Lower leg skin (tissue), 4 donors: ENCODE results near the gene INO80B. TPM values are rescaled to one million over a fixed set of nuclear protein-coding genes. Genes with fewer than 3 reads are reported as not detected.

Experiments
- DNase-seq, 2 donors: peaks; one replicate each; pipeline ENCODE4 v3.0.0-alpha.2; 2019; ENCODE audit warnings: low spot score in 2 of 2
- H3K4me3 ChIP-seq: fragments of 200-600 bp; sonication (generic); 2 replicates; pipeline ENCODE4 v1.5.1; 2017; ENCODE audit warnings: mild to moderate bottlenecking, low read depth; ENCODE audit not compliant: poor library complexity, severe bottlenecking
- POLR2A ChIP-seq, 2 donors: fragments of 450-650 bp; IDR thresholded peaks; one replicate each; pipeline ENCODE4 v1.6.1; 2016 to 2017; ENCODE audit warnings: antibody characterized with exemption in 2 of 2, mild to moderate bottlenecking in 1 of 2, moderate library complexity in 1 of 2
- WGBS, 2 donors: methylation state at CpG; one replicate each; pipeline ENCODE4 v1.1.5; 2018; 5-methylcytosine and 5-hydroxymethylcytosine counted together
- intact Hi-C: fragments of 100-400 bp; cut with DNase I; formaldehyde crosslinking; loops from one replicate; pipeline ENCODE4 v1.15.0; 2023; ENCODE audit warnings: low total_unique reads
- total RNA-seq, 4 donors: library from RNA; depleted of rRNA; stranded (reverse); fragments of >200 nt; gene quantifications; one replicate each; pipeline ENCODE4 v1.1.0, GENCODE V29; 2016
- TF ChIP-seq, protein P1 (sequence below), 3 donors: fragments of 450-650 bp; IDR thresholded peaks; one replicate each; pipeline ENCODE4 v1.5.1; 2016; ENCODE audit warnings: antibody characterized with exemption in 3 of 3, mild to moderate bottlenecking in 3 of 3, moderate library complexity in 2 of 3

INO80B gene
- 10 to 100 TPM; 19.3 to 39.6 (median 31.8) TPM for total RNA-seq

GRCh38 chr2:74454654-74455511 lies at the start of gene INO80B:
INO80B (plus strand) TSS chr2:74455087; CDS start chr2:74455117, 30 bp downstream.
- peak; percentile 97 to 99 for DNase-seq

DNA sequence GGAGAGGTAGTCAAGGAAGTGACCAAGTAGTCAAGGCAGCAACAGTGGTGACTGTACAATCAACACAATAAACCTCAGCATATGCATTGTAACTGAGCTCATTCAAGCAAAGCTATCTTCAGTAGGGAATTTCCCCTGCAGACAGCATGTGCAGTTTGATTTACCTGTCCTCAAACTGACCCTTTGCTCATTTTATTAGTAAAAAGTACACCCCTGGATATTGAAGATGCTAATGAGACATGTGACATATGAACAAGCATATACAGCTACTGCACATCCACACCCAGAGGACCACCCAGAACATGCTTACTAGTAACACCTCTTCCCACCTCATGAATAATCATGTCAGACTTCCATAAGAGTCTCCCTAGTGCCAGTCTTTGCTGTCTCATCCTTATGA lies 48.9 kb upstream of the INO80B start:
- no peak for DNase-seq
- TF ChIP-seq, protein P1, sequence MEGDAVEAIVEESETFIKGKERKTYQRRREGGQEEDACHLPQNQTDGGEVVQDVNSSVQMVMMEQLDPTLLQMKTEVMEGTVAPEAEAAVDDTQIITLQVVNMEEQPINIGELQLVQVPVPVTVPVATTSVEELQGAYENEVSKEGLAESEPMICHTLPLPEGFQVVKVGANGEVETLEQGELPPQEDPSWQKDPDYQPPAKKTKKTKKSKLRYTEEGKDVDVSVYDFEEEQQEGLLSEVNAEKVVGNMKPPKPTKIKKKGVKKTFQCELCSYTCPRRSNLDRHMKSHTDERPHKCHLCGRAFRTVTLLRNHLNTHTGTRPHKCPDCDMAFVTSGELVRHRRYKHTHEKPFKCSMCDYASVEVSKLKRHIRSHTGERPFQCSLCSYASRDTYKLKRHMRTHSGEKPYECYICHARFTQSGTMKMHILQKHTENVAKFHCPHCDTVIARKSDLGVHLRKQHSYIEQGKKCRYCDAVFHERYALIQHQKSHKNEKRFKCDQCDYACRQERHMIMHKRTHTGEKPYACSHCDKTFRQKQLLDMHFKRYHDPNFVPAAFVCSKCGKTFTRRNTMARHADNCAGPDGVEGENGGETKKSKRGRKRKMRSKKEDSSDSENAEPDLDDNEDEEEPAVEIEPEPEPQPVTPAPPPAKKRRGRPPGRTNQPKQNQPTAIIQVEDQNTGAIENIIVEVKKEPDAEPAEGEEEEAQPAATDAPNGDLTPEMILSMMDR (IDR thresholded peaks at IDR 0.05) = no peak
- no peak for TF ChIP-seq POLR2A (IDR thresholded peaks at IDR 0.05)
- intact Hi-C loops = no loop called here
- no peak overlapping the region for H3K4me3 ChIP-seq

More at GRCh38 chr2:74454654-74455511, at the start of gene INO80B:
- TF ChIP-seq POLR2A (IDR thresholded peaks at IDR 0.05) = no peak
- TF ChIP-seq, protein P1 (IDR thresholded peaks at IDR 0.05) = peak in 1 of 3 donors; percentile 15
- intact Hi-C loops = no loop called here
- WGBS, 2 donors = 1% methylated on average over 40 of the region's 40 CpGs
- H3K4me3 ChIP-seq = peak within 1 kb of the TSS; percentile 46

GRCh38 chr2:74407682-74408081 lies 47.2 kb upstream of the INO80B start:
- TF ChIP-seq, protein P1 (IDR thresholded peaks at IDR 0.05) = no peak
- H3K4me3 ChIP-seq = no peak overlapping the region
- WGBS, 2 donors = 65 to 70% methylated on average over 5 of the region's 5 CpGs
- intact Hi-C loops = no loop called here
- DNase-seq = no peak

- intact Hi-C loops = no loop called here
- WGBS, 2 donors = 71 to 75% methylated on average over 4 to 8 of the region's 8 CpGs
- no peak for DNase-seq
- TF ChIP-seq, protein P1 (IDR thresholded peaks at IDR 0.05) = no peak
- TF ChIP-seq POLR2A (IDR thresholded peaks at IDR 0.05) = no peak
- H3K4me3 ChIP-seq = no peak overlapping the region
Measured at GRCh38 chr2:74413001-74413698, 41.7 kb upstream of the INO80B start.

GRCh38 chr2:74414441-74414840 lies 40.4 kb upstream of the INO80B start:
- TF ChIP-seq POLR2A (IDR thresholded peaks at IDR 0.05) = no peak
- TF ChIP-seq, protein P1 (IDR thresholded peaks at IDR 0.05) = no peak

More at GRCh38 chr2:74414441-74414840, 40.4 kb upstream of the INO80B start:
- H3K4me3 ChIP-seq = peak overlapping the region; percentile 36
- 31 to 32% methylated on average over 11 to 16 of the region's 19 CpGs for WGBS, 2 donors
- intact Hi-C loops = no loop called here
- no peak for DNase-seq
